ENCODE results near the gene NUTM1. TPM values are rescaled to one million over a fixed set of nuclear protein-coding genes. Genes with fewer than 3 reads are reported as not detected.

Gene NUTM1
- total RNA-seq, 1 experiment from 2014 or later: 0.07 TPM

DNA sequence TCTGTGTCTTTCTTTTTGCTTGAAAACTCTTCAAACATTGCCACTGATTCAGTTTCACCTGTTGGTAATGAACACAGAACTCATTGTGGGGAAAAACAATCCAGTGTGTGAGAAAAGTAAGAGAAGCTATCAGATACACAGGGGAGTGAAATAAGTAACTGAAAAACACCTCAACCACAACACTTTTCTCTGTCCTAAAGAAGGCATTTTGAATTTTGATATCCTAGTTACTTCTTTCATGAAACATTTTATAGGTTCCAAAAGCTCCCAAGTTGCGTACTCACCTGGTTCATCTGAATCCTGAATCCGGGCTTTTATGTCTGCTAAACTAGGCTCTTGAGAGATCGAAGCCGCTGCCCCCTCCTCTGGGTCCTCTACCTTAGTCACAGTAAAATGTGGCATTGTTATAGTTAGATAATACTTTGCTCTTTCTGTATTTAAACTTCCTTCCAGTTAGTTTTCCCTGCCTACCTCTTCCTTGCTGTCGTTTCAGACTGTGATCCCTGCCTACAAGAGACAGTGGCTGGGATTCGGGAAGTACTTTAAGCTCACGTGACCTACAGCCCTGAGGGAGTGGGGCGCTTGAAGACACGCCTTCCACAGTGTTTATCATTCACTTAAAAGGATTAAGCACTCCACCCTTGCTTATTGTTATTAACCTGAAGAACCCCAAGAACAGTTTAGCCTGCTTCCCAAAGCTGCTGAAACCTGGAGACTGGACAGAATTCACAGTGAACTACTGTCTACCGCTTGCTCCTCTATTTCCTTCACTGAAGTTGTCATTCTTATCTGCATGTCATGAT lies 24.6 kb upstream of the NUTM1 start:
- ATAC-seq: peak; percentile 94
- peaks cover 26 to 43% of the 10 kb centered on the region in 2 experiments for H3K4me1 ChIP-seq (ENCODE audit: control insufficient read depth in 1 of 2, insufficient read depth in 2 of 2, low read length in 2 of 2)
- ChIA-PET RAD21 (ENCODE audit: low non-redundant PET in 1 of 2, low total read pairs in 2 of 2, uncharacterized antibody in 2 of 2, unreplicated experiment in 2 of 2) (no interaction called here), POLR2A (interaction anchor here (0.6 to 2.9 kb wide), 3 partner anchors 10 to 20 kb away, joined by 3 to 9 read pairs (median 4); partner anchors contain the start of gene SLC12A6), CTCF (no interaction called here)
- H3K4me3 ChIP-seq (replicated peaks in 1 of 2; ENCODE audit: low read depth in 1 of 2, low read length in 2 of 2): peak overlapping the region; percentile 58 to 61
- H3K4me2 ChIP-seq (ENCODE audit: low read length): peak overlapping the region; percentile 80
- H3K9me3 ChIP-seq (ENCODE audit: control insufficient read depth in 1 of 2, insufficient read depth in 1 of 2, low read depth in 1 of 2, low read length in 2 of 2): no peaks in the 10 kb centered on the region
- H3K27me3 ChIP-seq (ENCODE audit: insufficient read depth, low read length): no peaks in the 10 kb centered on the region
- BruUV-seq (replicated peaks): TSS peak; percentile 74
- H2AFZ ChIP-seq (ENCODE audit: low read depth, low read length, poor library complexity, severe bottlenecking): peak overlapping the region; percentile 34
- intact Hi-C loops (cut with micrococcal nuclease): loop anchor here (10.0 kb wide), 1 partner anchor 46 kb away; the partner anchor contains the start of gene LPCAT4
- H3K9me2 ChIP-seq (ENCODE audit: insufficient read depth): no peaks in the 10 kb centered on the region
- H3K36me3 ChIP-seq (ENCODE audit: control insufficient read depth in 1 of 2, insufficient read depth in 2 of 2, low read length in 2 of 2): no peaks in the 10 kb centered on the region
- peak overlapping the region; percentile 54 for H3K9ac ChIP-seq (ENCODE audit: low read length)
- H4K20me1 ChIP-seq (ENCODE audit: insufficient read depth): no peaks in the 10 kb centered on the region
- DNase-seq (ENCODE audit: low read depth, low spot score): peak; percentile 50
- TF ChIP-seq TCF7L2 (IDR thresholded peaks at IDR 0.05; ENCODE audit: borderline replicate concordance, extremely low read depth, insufficient read depth, insufficient read length): no peak
- TF ChIP-seq, protein P1, sequence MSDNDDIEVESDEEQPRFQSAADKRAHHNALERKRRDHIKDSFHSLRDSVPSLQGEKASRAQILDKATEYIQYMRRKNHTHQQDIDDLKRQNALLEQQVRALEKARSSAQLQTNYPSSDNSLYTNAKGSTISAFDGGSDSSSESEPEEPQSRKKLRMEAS (IDR thresholded peaks at IDR 0.05): peak; percentile 38; the same call in 1 of the 2 replicates
- TF ChIP-seq YY1 (IDR thresholded peaks at IDR 0.05; ENCODE audit: extremely low read depth, insufficient replicate concordance, low read depth, low read length): no peak
- TF ChIP-seq RAD21 (IDR thresholded peaks at IDR 0.05; ENCODE audit: low read depth): no peak
- TF ChIP-seq ELF1 (IDR thresholded peaks at IDR 0.05; ENCODE audit: borderline replicate concordance, low read depth): 0 out of 2 replicates have a peak, but pooled peaks have one; percentile 13
- TF ChIP-seq POLR2AphosphoS5 (IDR thresholded peaks at IDR 0.05; ENCODE audit: low read depth, low read length): peak; percentile 75
- no peak overlapping the region; the same call in 1 of the 2 replicates for H3K27ac ChIP-seq (ENCODE audit: low read depth, low read length)
- H3K79me2 ChIP-seq (ENCODE audit: insufficient read depth, low read length): no peaks in the 10 kb centered on the region

DNA sequence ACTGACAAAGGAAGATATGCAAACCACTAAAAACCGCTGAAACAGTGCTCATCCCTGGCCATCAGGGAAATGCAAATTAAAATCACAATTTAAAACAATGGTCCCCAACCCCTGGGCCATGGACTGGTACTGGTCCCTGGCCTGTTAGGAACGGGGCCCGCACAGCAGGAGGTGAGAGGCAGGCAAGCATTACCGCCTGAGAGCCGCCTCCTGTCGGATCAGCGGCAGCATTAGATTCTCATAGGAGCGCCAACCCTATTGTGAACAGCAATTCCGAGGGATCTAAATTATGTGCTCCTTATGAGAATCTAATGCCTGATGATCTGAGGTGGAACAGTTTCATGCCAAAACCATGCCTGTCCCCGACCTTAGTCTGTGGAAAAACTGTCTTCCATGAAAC lies 19.9 kb upstream of the NUTM1 start:
- BruUV-seq (replicated peaks): no TSS peak
- no peaks in the 10 kb centered on the region for H3K9me2 ChIP-seq (ENCODE audit: insufficient read depth)
- no peak for ATAC-seq
- intact Hi-C loops (cut with micrococcal nuclease): no loop called here
- H4K20me1 ChIP-seq (ENCODE audit: insufficient read depth): no peaks in the 10 kb centered on the region
- no peaks in the 10 kb centered on the region for H3K79me2 ChIP-seq (ENCODE audit: insufficient read depth, low read length)
- H3K27me3 ChIP-seq (ENCODE audit: insufficient read depth, low read length): no peaks in the 10 kb centered on the region
- no peak overlapping the region for H3K4me2 ChIP-seq (ENCODE audit: low read length)
- H3K9me3 ChIP-seq (ENCODE audit: control insufficient read depth in 1 of 2, insufficient read depth in 1 of 2, low read depth in 1 of 2, low read length in 2 of 2): no peaks in the 10 kb centered on the region
- H3K4me1 ChIP-seq (ENCODE audit: control insufficient read depth in 1 of 2, insufficient read depth in 2 of 2, low read length in 2 of 2): peaks cover 18 to 33% of the 10 kb centered on the region in 2 experiments
- H3K27ac ChIP-seq (ENCODE audit: low read depth, low read length): no peak overlapping the region
- CTCF ChIA-PET: no interaction called here
- POLR2A ChIA-PET: no interaction called here
- H3K4me3 ChIP-seq (replicated peaks in 1 of 2; ENCODE audit: low read depth in 1 of 2, low read length in 2 of 2): no peak overlapping the region
- no peak for DNase-seq (ENCODE audit: low read depth, low spot score)
- no peak overlapping the region for H2AFZ ChIP-seq (ENCODE audit: low read depth, low read length, poor library complexity, severe bottlenecking)
- RAD21 ChIA-PET (ENCODE audit: low non-redundant PET in 1 of 2, low total read pairs in 2 of 2, uncharacterized antibody in 2 of 2, unreplicated experiment in 2 of 2): no interaction called here
- H3K9ac ChIP-seq (ENCODE audit: low read length): no peak overlapping the region
- no peaks in the 10 kb centered on the region for H3K36me3 ChIP-seq (ENCODE audit: control insufficient read depth in 1 of 2, insufficient read depth in 2 of 2, low read length in 2 of 2)
- TF ChIP-seq, protein P2, sequence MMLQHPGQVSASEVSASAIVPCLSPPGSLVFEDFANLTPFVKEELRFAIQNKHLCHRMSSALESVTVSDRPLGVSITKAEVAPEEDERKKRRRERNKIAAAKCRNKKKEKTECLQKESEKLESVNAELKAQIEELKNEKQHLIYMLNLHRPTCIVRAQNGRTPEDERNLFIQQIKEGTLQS (IDR thresholded peaks at IDR 0.05): no peak
- no peak for TF ChIP-seq ELF1 (IDR thresholded peaks at IDR 0.05; ENCODE audit: borderline replicate concordance, low read depth)
- TF ChIP-seq EZH2phosphoT487 (IDR thresholded peaks at IDR 0.05; ENCODE audit: borderline replicate concordance): no peak
- no peak for TF ChIP-seq EGR1 (IDR thresholded peaks at IDR 0.05; ENCODE audit: low read depth)
- TF ChIP-seq SRF (IDR thresholded peaks at IDR 0.05; ENCODE audit: low read depth): no peak
- no peak for TF ChIP-seq POLR2A (IDR thresholded peaks at IDR 0.05; ENCODE audit: borderline replicate concordance, extremely low read depth, insufficient read depth, insufficient read length)
- no peak for TF ChIP-seq TCF7L2 (IDR thresholded peaks at IDR 0.05; ENCODE audit: borderline replicate concordance, extremely low read depth, insufficient read depth, insufficient read length)
- TF ChIP-seq, protein P1 (IDR thresholded peaks at IDR 0.05): no peak
- no peak for TF ChIP-seq RAD21 (IDR thresholded peaks at IDR 0.05; ENCODE audit: low read depth)
- no peak for TF ChIP-seq CEBPB (IDR thresholded peaks at IDR 0.05; ENCODE audit: low read depth)
- TF ChIP-seq CBX3 (IDR thresholded peaks at IDR 0.05; ENCODE audit: low read depth): no peak
- no peak for TF ChIP-seq POLR2AphosphoS5 (IDR thresholded peaks at IDR 0.05; ENCODE audit: low read depth, low read length)
- TF ChIP-seq, protein P3, sequence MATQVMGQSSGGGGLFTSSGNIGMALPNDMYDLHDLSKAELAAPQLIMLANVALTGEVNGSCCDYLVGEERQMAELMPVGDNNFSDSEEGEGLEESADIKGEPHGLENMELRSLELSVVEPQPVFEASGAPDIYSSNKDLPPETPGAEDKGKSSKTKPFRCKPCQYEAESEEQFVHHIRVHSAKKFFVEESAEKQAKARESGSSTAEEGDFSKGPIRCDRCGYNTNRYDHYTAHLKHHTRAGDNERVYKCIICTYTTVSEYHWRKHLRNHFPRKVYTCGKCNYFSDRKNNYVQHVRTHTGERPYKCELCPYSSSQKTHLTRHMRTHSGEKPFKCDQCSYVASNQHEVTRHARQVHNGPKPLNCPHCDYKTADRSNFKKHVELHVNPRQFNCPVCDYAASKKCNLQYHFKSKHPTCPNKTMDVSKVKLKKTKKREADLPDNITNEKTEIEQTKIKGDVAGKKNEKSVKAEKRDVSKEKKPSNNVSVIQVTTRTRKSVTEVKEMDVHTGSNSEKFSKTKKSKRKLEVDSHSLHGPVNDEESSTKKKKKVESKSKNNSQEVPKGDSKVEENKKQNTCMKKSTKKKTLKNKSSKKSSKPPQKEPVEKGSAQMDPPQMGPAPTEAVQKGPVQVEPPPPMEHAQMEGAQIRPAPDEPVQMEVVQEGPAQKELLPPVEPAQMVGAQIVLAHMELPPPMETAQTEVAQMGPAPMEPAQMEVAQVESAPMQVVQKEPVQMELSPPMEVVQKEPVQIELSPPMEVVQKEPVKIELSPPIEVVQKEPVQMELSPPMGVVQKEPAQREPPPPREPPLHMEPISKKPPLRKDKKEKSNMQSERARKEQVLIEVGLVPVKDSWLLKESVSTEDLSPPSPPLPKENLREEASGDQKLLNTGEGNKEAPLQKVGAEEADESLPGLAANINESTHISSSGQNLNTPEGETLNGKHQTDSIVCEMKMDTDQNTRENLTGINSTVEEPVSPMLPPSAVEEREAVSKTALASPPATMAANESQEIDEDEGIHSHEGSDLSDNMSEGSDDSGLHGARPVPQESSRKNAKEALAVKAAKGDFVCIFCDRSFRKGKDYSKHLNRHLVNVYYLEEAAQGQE (IDR thresholded peaks at IDR 0.05; ENCODE audit: low read depth): no peak
- no peak for TF ChIP-seq JUND (IDR thresholded peaks at IDR 0.05)

Measured in HCT116 (cell line).